Body of pancreas (tissue), 4 donors: Measurements from ENCODE around the gene IQCM. TPM values are rescaled to one million over a fixed set of nuclear protein-coding genes. Genes with fewer than 3 reads are reported as not detected.

Experiments
- ATAC-seq: fragments of 150-250 bp; one replicate; pipeline ENCODE4 v1.9.1; 2016
- DNase-seq, 4 donors: peaks; one replicate each; pipeline ENCODE4 v3.0.0-alpha.2; 2019
- H3K27ac ChIP-seq, 4 donors: fragments of 200-600 bp; sonication (generic); 1 replicate in 3 of 4; 2 replicates in 1 of 4; pipeline versions ENCODE4 v1.5.1 to v1.6.1; 2016 to 2019; ENCODE audit warnings: mild to moderate bottlenecking in 1 of 4, mixed read lengths in 1 of 4, moderate library complexity in 1 of 4
- H3K27me3 ChIP-seq, 2 donors: fragments of 200-600 bp; sonication (generic); one replicate each; pipeline ENCODE4 v1.6.0; 2016; ENCODE audit warnings: mild to moderate bottlenecking in 1 of 2
- H3K36me3 ChIP-seq, 2 donors: fragments of 200-600 bp; sonication (generic); replicated peaks in 1 of 2; 2 replicates each; pipeline ENCODE4 v1.5.1; 2016; ENCODE audit warnings: low read depth in 2 of 2; ENCODE audit not compliant: insufficient read depth in 1 of 2
- H3K4me1 ChIP-seq: fragments of 200-600 bp; sonication (generic); one replicate; pipeline ENCODE4 v1.6.0; 2016
- H3K4me3 ChIP-seq, 2 donors: fragments of 200-600 bp; sonication (generic); 1 replicate in 1 of 2; 2 replicates in 1 of 2; pipeline ENCODE4 v1.5.1; 2016 to 2019
- H3K9me3 ChIP-seq, 3 donors: fragments of 200-600 bp; sonication (generic); 1 replicate in 2 of 3; 2 replicates in 1 of 3; pipeline ENCODE4 v1.5.1; 2016
- CTCF ChIP-seq, 7 experiments: fragments of 450-650 bp in 4 of 7; fragments of 200-600 bp in 3 of 7; sonication (generic) in 3 of 7; IDR thresholded peaks; one replicate each; pipeline ENCODE4 v1.5.1; 2016 to 2019; ENCODE audit warnings: antibody characterized with exemption in 7 of 7
- POLR2A ChIP-seq, 3 donors: fragments of 450-650 bp; IDR thresholded peaks; one replicate each; pipeline ENCODE4 v1.6.1; 2016; ENCODE audit warnings: antibody characterized with exemption in 3 of 3, mild to moderate bottlenecking in 2 of 3
- WGBS, 2 donors: methylation state at CpG; one replicate each; pipeline ENCODE4 v1.1.5; 2017; 5-methylcytosine and 5-hydroxymethylcytosine counted together
- intact Hi-C: fragments of 100-400 bp; cut with DNase I; formaldehyde crosslinking; loops from one replicate; pipeline ENCODE4 v1.15.1; 2023
- total RNA-seq, 2 donors: library from RNA; depleted of rRNA; stranded (reverse); fragments of >200 nt; gene quantifications; one replicate each; pipeline ENCODE4 v1.1.0, GENCODE V29; 2016

The IQCM gene
- total RNA-seq, 2 donors from 2014 or later = not detected

- intact Hi-C loops = no loop called here
- 60 to 70% methylated on average over 1 of the region's 1 CpG for WGBS, 2 donors
- H3K4me3 ChIP-seq = no peak overlapping the region
- H3K9me3 ChIP-seq = no peaks in the 10 kb centered on the region
- no peaks in the 10 kb centered on the region for H3K36me3 ChIP-seq
- H3K27ac ChIP-seq = no peak overlapping the region
- H3K4me1 ChIP-seq = no peaks in the 10 kb centered on the region
- TF ChIP-seq POLR2A (IDR thresholded peaks at IDR 0.05) (no peak), CTCF (IDR thresholded peaks at IDR 0.05) (no peak)
- ATAC-seq (no peak), DNase-seq (no peak)
- H3K27me3 ChIP-seq = no peaks in the 10 kb centered on the region
Observed at GRCh38 chr4:149794352-149794751, 21.3 kb downstream of the IQCM start.

- no peaks in the 10 kb centered on the region for H3K27me3 ChIP-seq
- ATAC-seq (no peak), DNase-seq (no peak)
- H3K36me3 ChIP-seq = no peaks in the 10 kb centered on the region
- no peaks in the 10 kb centered on the region for H3K4me1 ChIP-seq
- intact Hi-C loops = no loop called here
- TF ChIP-seq CTCF (IDR thresholded peaks at IDR 0.05) = no peak
- no peak for TF ChIP-seq POLR2A (IDR thresholded peaks at IDR 0.05)
- no peak overlapping the region for H3K4me3 ChIP-seq
- H3K9me3 ChIP-seq = no peaks in the 10 kb centered on the region
- H3K27ac ChIP-seq = no peak overlapping the region
Observed at GRCh38 chr4:149793459-149793858, 22.2 kb downstream of the IQCM start.

GRCh38 chr4:149791851-149792250 is 23.8 kb downstream of the IQCM start:
- no peaks in the 10 kb centered on the region for H3K4me1 ChIP-seq
- ATAC-seq (no peak), DNase-seq (no peak)
- H3K27ac ChIP-seq = no peak overlapping the region
- intact Hi-C loops = no loop called here
- H3K9me3 ChIP-seq = no peaks in the 10 kb centered on the region
- TF ChIP-seq CTCF (IDR thresholded peaks at IDR 0.05) = no peak
- no peak for TF ChIP-seq POLR2A (IDR thresholded peaks at IDR 0.05)
- H3K4me3 ChIP-seq = no peak overlapping the region
- H3K36me3 ChIP-seq = no peaks in the 10 kb centered on the region
- no peaks in the 10 kb centered on the region for H3K27me3 ChIP-seq
- 39 to 53% methylated on average over 1 of the region's 1 CpG for WGBS, 2 donors

- H3K27me3 ChIP-seq = no peaks in the 10 kb centered on the region
- no peak for DNase-seq
- no peak overlapping the region for H3K27ac ChIP-seq
- intact Hi-C loops = no loop called here
- no peak for ATAC-seq
- H3K4me1 ChIP-seq = no peaks in the 10 kb centered on the region
- H3K36me3 ChIP-seq = no peaks in the 10 kb centered on the region
- H3K4me3 ChIP-seq = no peak overlapping the region
- no peaks in the 10 kb centered on the region for H3K9me3 ChIP-seq
- TF ChIP-seq CTCF (IDR thresholded peaks at IDR 0.05) (no peak), POLR2A (IDR thresholded peaks at IDR 0.05) (no peak)
- 38 to 54% methylated on average over 4 of the region's 4 CpGs for whole genome bisulfite sequencing, 2 donors
Observed at GRCh38 chr4:149790172-149790907, 25.3 kb downstream of the IQCM start.

- no peak overlapping the region for H3K27ac ChIP-seq
- no peak for ATAC-seq
- no peaks in the 10 kb centered on the region for H3K36me3 ChIP-seq
- no peak overlapping the region for H3K4me3 ChIP-seq
- intact Hi-C loops = no loop called here
- no peak for TF ChIP-seq POLR2A (IDR thresholded peaks at IDR 0.05)
- no peak for TF ChIP-seq CTCF (IDR thresholded peaks at IDR 0.05)
- no peaks in the 10 kb centered on the region for H3K27me3 ChIP-seq
- H3K9me3 ChIP-seq = no peaks in the 10 kb centered on the region
- WGBS, 2 donors = 65 to 77% methylated on average over 4 of the region's 4 CpGs
- H3K4me1 ChIP-seq = no peaks in the 10 kb centered on the region
- no peak for DNase-seq
Observed at GRCh38 chr4:149788300-149788699, 27.3 kb downstream of the IQCM start.
